ENCODE results near the gene SCN4B.

DNA sequence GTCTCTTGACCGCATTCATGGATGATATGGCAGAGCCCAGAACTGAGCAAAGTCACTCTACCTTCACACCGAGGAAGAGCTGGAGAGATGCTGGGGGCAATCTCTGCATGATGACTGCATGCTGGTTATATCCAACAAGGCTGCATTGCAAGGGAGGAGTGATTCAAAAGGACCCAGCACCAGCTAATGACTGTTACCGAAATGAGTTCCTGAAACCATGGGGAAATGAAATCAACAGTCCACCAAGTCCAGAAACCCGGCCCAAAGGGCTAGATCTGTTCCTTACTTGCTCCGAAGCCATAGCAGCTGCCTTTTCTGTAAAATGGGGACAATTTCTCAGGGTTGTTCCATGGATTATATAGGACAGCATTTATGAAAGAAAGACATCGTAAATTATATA, 64.7 kb downstream of the SCN4B start:
- no peak for TF ChIP-seq CTCF (conservative IDR thresholded peaks at IDR 0.05)
- TF ChIP-seq EZH2 (IDR thresholded peaks at IDR 0.05; ENCODE audit: low read depth), result no peak

Data from PC-9 (cell line).